Activated T-cell treated with anti-CD3 and anti-CD28 coated beads, Interleukin-2, amount 50 U/mL, for 24 hours (primary cell): ENCODE measurements around the gene SORL1.
A peak's percentile ranks its signal among the peaks of the same experiment; 100 is the strongest.

ENCODE experiments used
- DNase-seq: peaks from one replicate; pipeline ENCODE4 v3.0.0-alpha.2; 2020
- H3K27ac Mint-ChIP-seq: 2 replicates; pipeline ENCODE4 v1.8.0; 2020; ENCODE audit warnings: mild to moderate bottlenecking, mixed read lengths
- H3K27me3 Mint-ChIP-seq: 2 replicates; pipeline ENCODE4 v1.8.0; 2020; ENCODE audit warnings: mixed read lengths
- H3K36me3 Mint-ChIP-seq: 2 replicates; pipeline ENCODE4 v1.8.0; 2020; ENCODE audit warnings: low read depth, mixed read lengths
- H3K4me1 Mint-ChIP-seq: 2 replicates; pipeline ENCODE4 v1.8.0; 2020; ENCODE audit warnings: low read depth, mixed read lengths
- H3K4me3 Mint-ChIP-seq: 2 replicates; pipeline ENCODE4 v1.8.0; 2020; ENCODE audit warnings: mild to moderate bottlenecking, moderate library complexity, mixed read lengths
- H3K9me3 Mint-ChIP-seq: 2 replicates; pipeline ENCODE4 v1.8.0; 2020; ENCODE audit warnings: mixed read lengths

The SORL1 gene

DNA sequence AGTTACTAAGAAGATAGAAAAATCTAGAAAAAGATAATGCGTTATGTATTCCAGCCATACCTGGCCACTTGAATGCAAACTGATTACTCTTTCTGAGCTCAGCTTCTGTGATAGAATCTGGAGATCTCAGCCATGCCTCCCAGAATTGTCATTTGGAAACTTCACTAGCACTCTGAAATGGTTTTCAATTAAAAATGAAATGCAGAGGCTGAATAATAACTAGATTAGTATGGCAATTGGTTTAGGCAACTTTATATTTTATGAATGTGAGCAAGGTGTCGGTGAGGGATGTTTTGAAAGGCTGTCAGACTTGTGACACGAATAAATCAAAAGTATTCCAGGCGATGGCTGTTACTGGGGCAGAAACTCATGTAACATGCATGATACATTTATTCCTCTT lies 129.5 kb downstream of the SORL1 start:
- H3K4me3 Mint-ChIP-seq, result no peak overlapping the region
- H3K27me3 Mint-ChIP-seq, result no peaks in the 10 kb centered on the region
- H3K4me1 Mint-ChIP-seq, result peaks cover 41% of the 10 kb centered on the region
- DNase-seq, result no peak
- H3K9me3 Mint-ChIP-seq, result peaks cover 5% of the 10 kb centered on the region
- peaks cover 97% of the 10 kb centered on the region for H3K36me3 Mint-ChIP-seq
- peak overlapping the region; percentile 91 for H3K27ac Mint-ChIP-seq

DNA sequence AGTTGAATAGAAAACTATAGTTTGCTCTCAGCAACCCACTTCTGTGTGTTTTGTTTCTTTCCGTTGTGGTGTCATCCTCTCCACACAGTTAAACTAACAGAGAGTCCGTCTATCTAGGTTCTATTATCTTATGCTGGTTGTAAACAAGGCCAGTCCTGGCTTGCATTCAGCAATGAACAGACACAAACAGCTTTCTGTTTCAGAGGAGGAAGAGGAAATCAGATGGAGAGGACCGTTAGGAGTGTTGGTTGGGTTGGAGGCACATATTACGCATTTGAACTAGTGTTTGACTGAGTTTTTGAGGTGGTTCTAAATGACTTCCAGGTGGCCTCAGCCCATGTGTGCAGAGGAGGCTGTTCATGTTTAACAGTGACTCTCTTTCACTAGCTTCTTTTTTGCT lies 130.2 kb downstream of the SORL1 start:
- peaks cover 5% of the 10 kb centered on the region for H3K9me3 Mint-ChIP-seq
- H3K4me3 Mint-ChIP-seq, result no peak overlapping the region
- H3K36me3 Mint-ChIP-seq, result peaks cover 95% of the 10 kb centered on the region
- DNase-seq, result no peak
- H3K4me1 Mint-ChIP-seq, result peaks cover 38% of the 10 kb centered on the region
- no peaks in the 10 kb centered on the region for H3K27me3 Mint-ChIP-seq
- H3K27ac Mint-ChIP-seq, result peak overlapping the region; percentile 91

GRCh38 chr11:121583825-121584224 lies 131.7 kb downstream of the SORL1 start:
- DNase-seq, result no peak
- H3K4me1 Mint-ChIP-seq, result peaks cover 35% of the 10 kb centered on the region
- H3K27ac Mint-ChIP-seq, result peak overlapping the region; percentile 44
- peaks cover 95% of the 10 kb centered on the region for H3K36me3 Mint-ChIP-seq
- no peaks in the 10 kb centered on the region for H3K27me3 Mint-ChIP-seq
- no peak overlapping the region for H3K4me3 Mint-ChIP-seq
- H3K9me3 Mint-ChIP-seq, result peaks cover 5% of the 10 kb centered on the region

DNA sequence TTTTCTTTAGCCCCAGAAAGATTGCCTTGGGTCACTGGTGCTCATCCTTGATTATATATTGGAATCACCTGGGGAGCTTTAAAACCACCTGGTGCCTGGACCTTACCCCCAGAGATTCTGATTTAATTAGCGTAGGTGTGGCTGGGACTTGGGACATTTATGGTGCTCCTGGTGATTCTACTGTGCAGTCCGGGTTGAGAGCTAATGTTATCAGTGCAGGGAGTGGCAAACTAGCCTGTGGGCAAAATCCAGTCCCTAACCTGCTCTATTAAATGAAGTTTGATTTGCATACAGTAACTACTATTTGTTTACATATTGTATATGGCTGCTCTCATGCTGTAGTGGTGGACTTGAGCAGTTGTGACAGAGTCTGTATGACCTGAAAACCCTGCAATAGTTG lies 134.6 kb downstream of the SORL1 start:
- peak overlapping the region; percentile 3 for H3K27ac Mint-ChIP-seq
- no peaks in the 10 kb centered on the region for H3K27me3 Mint-ChIP-seq

DNA sequence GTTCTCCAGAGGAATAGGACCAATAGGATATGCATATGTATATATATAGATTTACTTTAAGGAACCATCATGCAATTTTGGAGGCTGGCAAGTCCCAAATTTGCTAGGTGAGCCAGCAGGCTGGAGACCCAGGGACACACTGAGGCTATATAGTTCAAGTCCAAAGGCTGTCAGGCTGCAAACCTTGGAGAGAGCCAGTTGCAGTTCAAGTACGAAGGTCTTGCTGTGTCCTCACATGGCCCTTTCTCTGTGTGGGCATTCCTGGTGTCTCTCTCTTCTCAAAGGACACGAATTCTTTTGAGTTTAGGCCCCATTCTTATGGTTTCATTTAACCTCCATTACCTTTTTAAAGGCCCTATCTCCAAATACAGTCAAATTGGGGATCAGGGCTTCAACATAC lies 135.1 kb downstream of the SORL1 start:
- no peak overlapping the region for H3K4me3 Mint-ChIP-seq
- no peak for DNase-seq
- H3K4me1 Mint-ChIP-seq, result peaks cover 47% of the 10 kb centered on the region
- H3K27me3 Mint-ChIP-seq, result no peaks in the 10 kb centered on the region
- peaks cover 95% of the 10 kb centered on the region for H3K36me3 Mint-ChIP-seq
- H3K9me3 Mint-ChIP-seq, result no peaks in the 10 kb centered on the region
- peak overlapping the region; percentile 3 for H3K27ac Mint-ChIP-seq

More for the DNA sequence above, 134.6 kb downstream of the SORL1 start:
- Mint-ChIP-seq H3K4me3 (no peak overlapping the region), H3K9me3 (no peaks in the 10 kb centered on the region), H3K36me3 (peaks cover 95% of the 10 kb centered on the region), H3K4me1 (peaks cover 52% of the 10 kb centered on the region)
- DNase-seq, result no peak

DNA sequence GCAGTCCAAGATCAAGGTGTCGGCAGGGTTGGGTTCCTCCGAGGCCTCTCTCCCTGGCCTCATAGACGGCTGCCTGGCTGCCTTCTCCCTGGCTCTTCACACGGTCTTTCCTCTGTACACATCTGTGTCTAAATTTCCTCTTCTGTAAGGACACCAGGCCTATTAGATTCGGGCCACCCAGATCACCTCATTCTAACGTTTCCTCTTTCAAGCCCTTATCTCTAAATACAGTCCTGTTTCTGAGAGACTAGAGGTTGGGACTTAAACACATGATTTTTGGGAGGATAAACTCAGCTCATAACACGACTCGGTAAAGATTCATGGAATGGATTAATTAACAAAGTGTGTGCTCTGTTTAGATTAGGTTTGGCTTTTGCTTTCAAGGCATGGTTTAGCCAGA lies 136.6 kb downstream of the SORL1 start:
- Mint-ChIP-seq H3K27ac (peak overlapping the region; percentile 90), H3K27me3 (no peaks in the 10 kb centered on the region), H3K9me3 (no peaks in the 10 kb centered on the region), H3K36me3 (peaks cover 95% of the 10 kb centered on the region), H3K4me3 (no peak overlapping the region), H3K4me1 (peaks cover 34% of the 10 kb centered on the region)
- DNase-seq, result no peak

- peak overlapping the region; percentile 90 for H3K27ac Mint-ChIP-seq
- H3K9me3 Mint-ChIP-seq, result no peaks in the 10 kb centered on the region
- peaks cover 27% of the 10 kb centered on the region for H3K4me1 Mint-ChIP-seq
- DNase-seq, result no peak
- peaks cover 94% of the 10 kb centered on the region for H3K36me3 Mint-ChIP-seq
- H3K4me3 Mint-ChIP-seq, result no peak overlapping the region
- H3K27me3 Mint-ChIP-seq, result no peaks in the 10 kb centered on the region
Measured at GRCh38 chr11:121589946-121590537, 137.9 kb downstream of the SORL1 start.

- Mint-ChIP-seq H3K9me3 (no peaks in the 10 kb centered on the region), H3K4me1 (peaks cover 27% of the 10 kb centered on the region), H3K27ac (peak overlapping the region; percentile 90), H3K27me3 (no peaks in the 10 kb centered on the region), H3K4me3 (no peak overlapping the region), H3K36me3 (peaks cover 94% of the 10 kb centered on the region)
- no peak for DNase-seq
Measured at GRCh38 chr11:121590772-121591404, 138.8 kb downstream of the SORL1 start.

- Mint-ChIP-seq H3K4me3 (no peak overlapping the region), H3K4me1 (peaks cover 27% of the 10 kb centered on the region), H3K36me3 (peaks cover 94% of the 10 kb centered on the region), H3K9me3 (no peaks in the 10 kb centered on the region), H3K27ac (peak overlapping the region; percentile 64), H3K27me3 (no peaks in the 10 kb centered on the region)
- DNase-seq, result peak; percentile 56
Measured at GRCh38 chr11:121591405-121592033, 139.4 kb downstream of the SORL1 start.

GRCh38 chr11:121592708-121593107 lies 140.6 kb downstream of the SORL1 start:
- Mint-ChIP-seq H3K9me3 (no peaks in the 10 kb centered on the region), H3K27ac (no peak overlapping the region), H3K27me3 (no peaks in the 10 kb centered on the region), H3K36me3 (peaks cover 96% of the 10 kb centered on the region), H3K4me3 (no peak overlapping the region), H3K4me1 (peaks cover 27% of the 10 kb centered on the region)
- DNase-seq, result no peak

- Mint-ChIP-seq H3K27me3 (no peaks in the 10 kb centered on the region), H3K9me3 (no peaks in the 10 kb centered on the region), H3K27ac (no peak overlapping the region), H3K36me3 (peaks cover 91% of the 10 kb centered on the region), H3K4me3 (no peak overlapping the region), H3K4me1 (peaks cover 9% of the 10 kb centered on the region)
- no peak for DNase-seq
Measured at GRCh38 chr11:121595717-121596161, 143.6 kb downstream of the SORL1 start.

DNA sequence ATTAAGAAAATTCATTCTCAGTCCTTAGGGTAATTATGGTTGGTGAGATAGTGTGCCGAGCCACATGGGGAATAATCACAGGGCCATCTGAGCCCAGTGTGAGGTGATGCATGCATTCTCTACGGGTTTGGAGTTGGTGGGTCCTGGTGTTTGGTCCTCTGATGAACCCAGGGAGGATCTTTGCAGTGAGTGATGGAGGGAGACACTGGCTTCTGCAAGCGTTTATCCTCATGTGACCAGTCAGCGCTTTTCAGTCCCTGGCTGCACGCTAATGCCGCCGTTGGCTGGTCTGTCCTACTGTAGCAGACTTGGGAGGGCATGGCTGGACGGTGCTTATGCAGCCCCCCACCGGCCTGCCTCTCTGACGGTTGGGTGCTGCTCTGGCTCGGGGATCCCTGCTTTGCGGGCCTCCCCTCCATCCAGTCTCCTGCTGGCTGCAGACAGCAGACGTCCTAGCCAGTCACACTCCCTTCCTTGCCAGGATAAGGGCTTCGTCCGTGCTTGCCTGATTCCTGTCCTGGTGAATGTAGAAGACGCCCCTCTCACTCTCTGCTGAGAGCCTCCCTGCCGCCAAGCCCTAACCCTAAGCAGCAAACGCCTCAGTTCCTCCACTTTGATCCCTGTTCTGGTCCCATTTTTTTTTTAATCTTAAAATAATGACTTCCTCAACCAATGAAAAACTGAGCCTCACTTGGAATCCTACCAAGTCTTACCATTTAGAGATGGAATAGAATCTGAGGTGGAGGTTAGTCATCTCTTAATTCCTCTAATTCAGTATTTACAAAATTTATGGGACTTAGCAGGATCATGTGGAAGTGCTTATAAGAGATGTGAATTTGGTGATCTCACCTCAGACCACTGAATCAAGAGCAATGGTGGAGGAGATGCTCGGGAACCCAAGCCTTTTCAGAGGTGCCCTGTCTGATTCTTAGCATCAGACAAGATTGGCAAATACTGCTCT lies 144.4 kb downstream of the SORL1 start:
- no peak for DNase-seq
- Mint-ChIP-seq H3K9me3 (no peaks in the 10 kb centered on the region), H3K36me3 (peaks cover 87% of the 10 kb centered on the region), H3K4me1 (peaks cover 2% of the 10 kb centered on the region), H3K27ac (no peak overlapping the region), H3K4me3 (no peak overlapping the region), H3K27me3 (no peaks in the 10 kb centered on the region)

DNA sequence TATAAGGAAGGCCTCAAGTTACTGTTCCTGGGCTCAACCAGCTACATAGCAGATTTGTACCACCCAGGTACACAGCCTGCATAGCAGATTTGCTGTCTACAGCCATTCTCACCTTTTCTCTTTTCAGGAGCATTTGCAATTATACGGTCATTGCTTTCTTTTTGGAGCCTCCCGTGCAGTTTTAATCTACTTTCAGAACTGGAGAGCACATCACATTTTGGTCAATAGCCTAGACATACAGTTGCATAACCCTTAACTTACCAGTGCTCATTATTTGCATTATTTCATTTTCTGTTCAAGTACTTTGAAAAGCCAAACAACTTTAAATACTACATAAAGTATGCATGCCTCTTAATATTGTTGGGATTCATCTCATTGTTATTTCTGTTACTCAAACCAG lies 151.2 kb downstream of the SORL1 start:
- no peak overlapping the region for H3K27ac Mint-ChIP-seq
- no peaks in the 10 kb centered on the region for H3K27me3 Mint-ChIP-seq
- H3K4me1 Mint-ChIP-seq, result no peaks in the 10 kb centered on the region
- H3K36me3 Mint-ChIP-seq, result peaks cover 87% of the 10 kb centered on the region
- H3K4me3 Mint-ChIP-seq, result no peak overlapping the region
- no peak for DNase-seq
- H3K9me3 Mint-ChIP-seq, result no peaks in the 10 kb centered on the region

DNA sequence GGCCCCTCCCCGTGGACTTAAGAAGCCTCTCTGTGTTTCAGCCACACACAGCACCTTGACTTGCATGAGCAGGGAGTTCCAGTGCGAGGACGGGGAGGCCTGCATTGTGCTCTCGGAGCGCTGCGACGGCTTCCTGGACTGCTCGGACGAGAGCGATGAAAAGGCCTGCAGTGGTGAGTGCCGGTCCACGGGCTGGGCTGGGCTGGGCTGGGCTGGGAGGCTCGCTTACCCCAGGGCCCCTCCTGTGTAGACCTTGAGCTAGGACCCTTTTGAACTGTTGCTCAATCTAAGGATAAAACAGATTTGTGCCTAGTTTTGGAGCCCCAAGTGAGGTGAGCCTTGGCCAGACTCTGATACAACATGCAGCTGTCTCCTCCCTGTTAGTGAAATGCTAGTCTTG lies 152.0 kb downstream of the SORL1 start:
- Mint-ChIP-seq H3K36me3 (peaks cover 89% of the 10 kb centered on the region), H3K4me3 (no peak overlapping the region), H3K4me1 (no peaks in the 10 kb centered on the region), H3K9me3 (no peaks in the 10 kb centered on the region), H3K27me3 (no peaks in the 10 kb centered on the region), H3K27ac (no peak overlapping the region)
- no peak for DNase-seq
